CD4-positive, alpha-beta T cell treated with Interleukin-6 for 4 hours (primary cell): ENCODE results near the gene LIPT2.
"Not testable (repeated sequence)": the region's sequence is repeated elsewhere in the genome, so short reads cannot be mapped to it uniquely, and the experiment has no call there.

Source experiments
- DNase-seq: peaks from one replicate; pipeline ENCODE4 v3.0.0-alpha.2; 2020; ENCODE audit warnings: mixed read lengths

The LIPT2 gene

GRCh38 chr11:74492974-74493790 lies at the start of gene LIPT2:
TSS of gene LIPT2 (minus strand) at chr11:74493724. CDS start at chr11:74493703, 21 bp downstream.
- DNase-seq, result peak; percentile 99

- DNase-seq, result no peak
These were observed 47.9 kb upstream of the LIPT2 start for GRCh38 chr11:74541466-74541865.

- no peak for DNase-seq
These were observed 46.7 kb upstream of the LIPT2 start for GRCh38 chr11:74540270-74540669.

GRCh38 chr11:74538680-74539079 lies 45.2 kb upstream of the LIPT2 start:
- no peak for DNase-seq

- DNase-seq, result no peak
These were observed 42.0 kb upstream of the LIPT2 start for GRCh38 chr11:74535371-74536160.

GRCh38 chr11:74534946-74535275 lies 41.4 kb upstream of the LIPT2 start:
- not testable (repeated sequence) for DNase-seq

GRCh38 chr11:74534216-74534945 lies 40.9 kb upstream of the LIPT2 start:
- DNase-seq, result no peak

- DNase-seq, result no peak
These were observed 39.9 kb upstream of the LIPT2 start for GRCh38 chr11:74533421-74533820.

GRCh38 chr11:74532501-74533246 lies 39.1 kb upstream of the LIPT2 start:
- DNase-seq, result no peak

GRCh38 chr11:74524978-74525377 lies 31.5 kb upstream of the LIPT2 start:
- DNase-seq, result no peak

GRCh38 chr11:74524501-74524900 lies 31.0 kb upstream of the LIPT2 start:
- no peak for DNase-seq

GRCh38 chr11:74522776-74523175 lies 29.3 kb upstream of the LIPT2 start:
- DNase-seq, result no peak

- DNase-seq, result no peak
These were observed 28.2 kb upstream of the LIPT2 start for GRCh38 chr11:74521666-74522252.

- no peak for DNase-seq
These were observed 27.6 kb upstream of the LIPT2 start for GRCh38 chr11:74520927-74521665.

GRCh38 chr11:74520316-74520715 lies 26.8 kb upstream of the LIPT2 start:
- no peak for DNase-seq

GRCh38 chr11:74519710-74520109 lies 26.2 kb upstream of the LIPT2 start:
- no peak for DNase-seq

GRCh38 chr11:74517592-74517991 lies 24.1 kb upstream of the LIPT2 start:
- not testable (repeated sequence) for DNase-seq

GRCh38 chr11:74507582-74507981 lies 14.1 kb upstream of the LIPT2 start:
- DNase-seq, result no peak

GRCh38 chr11:74506823-74507222 lies 13.3 kb upstream of the LIPT2 start:
- DNase-seq, result no peak

- no peak for DNase-seq
These were observed 12.4 kb upstream of the LIPT2 start for GRCh38 chr11:74505911-74506310.

- no peak for DNase-seq
These were observed 10.7 kb upstream of the LIPT2 start for GRCh38 chr11:74504100-74504691.
